ENCODE results near the gene MBD3L2. TPM values are rescaled to one million over a fixed set of nuclear protein-coding genes. Genes with fewer than 3 reads are reported as not detected.
"Not testable (repeated sequence)": the region's sequence is repeated elsewhere in the genome, so short reads cannot be mapped to it uniquely, and the experiment has no call there.

Gene MBD3L2
- total RNA-seq, 3 donors from 2014 or later: not detected

DNA sequence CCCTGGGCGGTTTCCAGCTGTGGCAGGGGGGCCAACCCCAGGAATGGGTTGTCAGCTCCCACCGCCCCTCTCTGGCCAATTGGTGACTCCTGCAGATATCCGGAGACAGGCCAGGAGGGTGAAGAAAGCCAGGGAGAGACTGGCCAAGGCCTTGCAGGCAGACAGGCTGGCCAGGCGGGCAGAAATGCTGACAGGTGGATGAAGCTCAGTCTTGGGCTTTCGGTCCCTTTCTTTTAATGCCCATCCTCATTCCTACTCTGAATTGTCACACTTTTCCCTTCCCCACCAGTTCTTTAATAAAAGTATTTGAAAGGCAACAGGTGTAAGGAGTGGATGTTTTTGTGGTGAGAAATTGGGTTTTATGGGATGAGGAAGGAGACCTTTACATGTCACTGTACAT lies 2.3 kb downstream of the MBD3L2 start:
- intact Hi-C loops (cut with DNase I; ENCODE audit: low total_unique reads); H3K4me1 ChIP-seq; DNase-seq (ENCODE audit: low spot score in 2 of 2); H3K9me3 ChIP-seq; H3K27me3 ChIP-seq; H3K27ac ChIP-seq; H3K4me3 ChIP-seq; H3K36me3 ChIP-seq: not testable (repeated sequence)

DNA sequence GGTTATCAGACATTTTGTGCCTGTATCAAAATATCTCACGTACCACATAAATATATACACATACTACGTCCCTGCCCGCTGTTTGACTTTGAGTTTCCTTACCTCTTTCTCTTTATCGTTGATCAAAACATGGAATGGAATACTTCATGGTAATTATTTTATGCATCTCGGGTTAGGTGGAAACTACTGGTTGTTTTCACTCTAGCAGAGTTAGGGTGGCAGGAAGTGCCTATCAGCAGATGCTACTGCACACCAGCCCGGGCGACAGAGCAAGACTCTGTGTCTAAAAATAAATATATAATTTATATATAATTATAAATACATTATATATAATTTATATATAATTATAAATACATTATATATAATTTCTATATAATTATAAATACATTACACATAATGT lies 3.8 kb downstream of the MBD3L2 start:
- DNase-seq (ENCODE audit: low spot score in 2 of 2); H3K9me3 ChIP-seq; H3K4me1 ChIP-seq; H3K27ac ChIP-seq; H3K36me3 ChIP-seq; intact Hi-C loops (cut with DNase I; ENCODE audit: low total_unique reads); H3K4me3 ChIP-seq; H3K27me3 ChIP-seq: not testable (repeated sequence)

DNA sequence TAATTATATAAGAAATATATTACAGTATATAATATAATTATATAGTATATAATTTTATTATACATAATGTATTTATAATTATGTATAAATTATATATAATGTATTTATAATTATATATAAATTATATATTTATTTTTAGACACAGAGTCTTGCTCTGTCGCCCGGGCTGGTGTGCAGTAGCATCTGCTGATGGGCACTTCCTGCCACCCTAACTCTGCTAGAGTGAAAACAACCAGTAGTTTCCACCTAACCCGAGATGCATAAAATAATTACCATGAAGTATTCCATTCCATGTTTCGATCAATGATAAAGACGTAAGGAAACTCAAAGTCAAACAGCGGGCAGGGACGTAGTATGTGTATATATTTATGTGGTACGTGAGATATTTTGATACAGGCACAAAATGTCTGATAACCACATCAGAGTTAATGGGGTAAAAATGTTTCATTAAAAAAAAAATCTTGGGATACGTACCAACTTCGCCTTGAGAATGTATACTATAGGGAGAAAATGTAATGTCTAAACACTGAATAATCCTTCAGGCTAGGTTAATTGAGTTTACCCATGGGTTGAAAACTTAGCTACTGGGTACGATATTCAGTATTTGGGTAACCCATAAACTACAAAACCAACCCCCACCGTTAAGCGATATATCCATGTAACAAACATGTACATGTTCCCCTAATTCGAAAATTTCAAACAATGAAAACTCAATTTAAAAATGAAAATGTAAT lies 5.7 kb downstream of the MBD3L2 start:
- H3K27ac ChIP-seq; H3K27me3 ChIP-seq; intact Hi-C loops (cut with DNase I; ENCODE audit: low total_unique reads); H3K9me3 ChIP-seq; H3K36me3 ChIP-seq; H3K4me1 ChIP-seq; DNase-seq (ENCODE audit: low spot score in 2 of 2); H3K4me3 ChIP-seq: not testable (repeated sequence)

DNA sequence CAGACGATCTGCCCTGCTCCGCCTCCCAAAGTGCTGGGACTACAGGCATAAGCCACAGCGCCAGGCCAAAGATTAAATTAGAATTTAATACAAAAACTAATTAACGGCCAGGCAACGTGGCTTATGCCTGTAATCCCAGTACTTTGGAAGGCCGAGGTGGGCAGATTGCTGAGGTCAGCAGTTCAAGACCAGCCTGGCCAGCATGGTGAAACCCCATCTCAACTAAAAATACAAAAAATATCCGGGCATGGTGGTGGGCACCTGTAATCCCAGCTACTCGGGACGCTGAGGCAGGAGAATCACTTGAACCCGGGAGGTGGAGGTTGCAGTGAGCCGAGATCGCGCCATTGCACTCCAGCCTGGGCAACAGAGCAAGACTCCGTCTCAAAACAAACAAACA lies 6.6 kb downstream of the MBD3L2 start:
- DNase-seq (ENCODE audit: low spot score in 2 of 2); H3K4me1 ChIP-seq; H3K27ac ChIP-seq; H3K4me3 ChIP-seq; H3K9me3 ChIP-seq; H3K27me3 ChIP-seq; H3K36me3 ChIP-seq; intact Hi-C loops (cut with DNase I; ENCODE audit: low total_unique reads): not testable (repeated sequence)

DNA sequence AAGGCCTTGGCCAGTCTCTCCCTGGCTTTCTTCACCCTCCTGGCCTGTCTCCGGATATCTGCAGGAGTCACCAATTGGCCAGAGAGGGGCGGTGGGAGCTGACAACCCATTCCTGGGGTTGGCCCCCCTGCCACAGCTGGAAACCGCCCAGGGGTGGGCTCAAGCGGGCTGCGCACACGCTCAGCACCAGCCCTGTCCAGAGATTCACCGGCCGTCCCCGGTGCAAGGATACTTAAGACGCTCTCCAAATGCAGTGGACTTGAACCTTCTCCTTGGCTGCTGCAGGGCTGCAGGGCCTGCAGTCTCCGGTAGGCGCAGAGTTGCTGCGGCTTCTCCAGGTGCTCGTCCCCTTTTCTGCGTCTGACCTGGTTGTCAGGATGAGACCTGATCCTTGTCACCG lies 7.2 kb downstream of the MBD3L2 start:
- H3K4me1 ChIP-seq; H3K36me3 ChIP-seq; intact Hi-C loops (cut with DNase I; ENCODE audit: low total_unique reads); H3K9me3 ChIP-seq; H3K4me3 ChIP-seq; H3K27ac ChIP-seq; H3K27me3 ChIP-seq; DNase-seq (ENCODE audit: low spot score in 2 of 2): not testable (repeated sequence)

DNA sequence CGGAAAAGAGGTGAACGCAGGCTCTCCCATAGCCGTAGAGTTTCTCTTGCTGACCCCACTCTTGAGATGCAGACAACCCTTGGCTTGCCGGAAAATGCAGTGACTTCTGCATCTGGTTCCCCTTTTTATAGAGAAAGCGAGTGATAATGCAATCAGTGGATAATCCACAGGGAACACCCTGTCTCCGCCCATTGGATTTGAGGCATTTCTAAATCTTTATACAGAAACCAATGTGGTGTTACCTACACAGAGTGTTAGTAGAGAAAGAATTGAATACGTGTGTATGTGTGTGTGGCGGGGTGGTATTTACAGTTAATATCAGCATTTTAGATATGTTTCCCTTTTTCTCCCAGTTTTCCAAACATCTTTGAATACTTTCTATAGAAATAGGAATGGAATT lies 9.5 kb downstream of the MBD3L2 start, which contains the start of gene MBD3L3:
TSS of gene MBD3L3 (minus strand) at position 101 of the 400 bp plus-strand sequence. CDS start at position 30, 71 bp downstream.
- H3K4me1 ChIP-seq; H3K27me3 ChIP-seq; intact Hi-C loops (cut with DNase I; ENCODE audit: low total_unique reads); H3K4me3 ChIP-seq; H3K9me3 ChIP-seq; H3K36me3 ChIP-seq; DNase-seq (ENCODE audit: low spot score in 2 of 2); H3K27ac ChIP-seq: not testable (repeated sequence)

DNA sequence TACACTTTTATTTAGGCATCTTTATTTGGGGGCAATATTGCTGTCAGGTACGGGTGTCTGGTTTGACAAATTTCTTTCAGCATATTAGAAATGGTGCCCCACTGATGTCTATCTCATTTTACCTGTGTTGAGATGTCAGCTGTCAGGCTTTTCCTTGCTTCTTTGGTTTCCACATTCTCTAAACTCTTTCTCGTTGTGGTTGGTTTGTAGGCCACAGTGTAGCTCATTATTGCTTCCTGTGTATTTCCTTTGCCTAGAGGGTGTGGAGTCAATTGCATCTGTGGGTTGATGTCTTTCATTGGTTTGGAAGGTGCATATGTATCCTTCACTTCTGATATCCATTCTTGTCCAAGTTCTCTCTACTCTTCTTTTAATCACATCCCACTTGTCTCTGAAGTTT lies 10.9 kb downstream of the MBD3L2 start:
- H3K36me3 ChIP-seq; intact Hi-C loops (cut with DNase I; ENCODE audit: low total_unique reads); DNase-seq (ENCODE audit: low spot score in 2 of 2); H3K27ac ChIP-seq; H3K4me3 ChIP-seq; H3K4me1 ChIP-seq; H3K27me3 ChIP-seq; H3K9me3 ChIP-seq: not testable (repeated sequence)

DNA sequence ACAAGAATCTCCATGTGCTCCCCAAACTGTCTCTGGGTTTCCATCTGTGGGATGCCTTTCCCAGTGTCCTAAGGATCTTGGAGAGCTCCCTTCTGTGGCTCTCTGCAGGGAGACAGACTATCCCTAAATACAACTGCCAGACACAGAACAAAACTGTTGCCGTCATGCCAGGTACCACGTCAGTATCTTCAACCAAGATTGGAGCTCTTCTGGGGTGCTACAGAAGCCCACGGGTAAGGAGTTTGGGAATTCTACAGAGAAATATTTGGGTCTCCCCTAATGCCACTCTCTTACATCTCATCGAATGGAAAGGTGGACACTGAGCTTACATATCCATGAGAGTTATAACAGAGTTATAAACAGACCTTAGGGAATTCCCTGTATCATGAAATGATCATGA lies 14.2 kb downstream of the MBD3L2 start:
- no peak for DNase-seq (ENCODE audit: low spot score in 2 of 2)
- Histone ChIP-seq H3K4me3 (no peak overlapping the region), H3K9me3 (no peaks in the 10 kb centered on the region), H3K27ac (no peak overlapping the region), H3K4me1 (no peaks in the 10 kb centered on the region), H3K27me3 (no peaks in the 10 kb centered on the region), H3K36me3 (no peaks in the 10 kb centered on the region)
- intact Hi-C loops (cut with DNase I; ENCODE audit: low total_unique reads): no loop called here
- no peak for TF ChIP-seq POLR2A (IDR thresholded peaks at IDR 0.05)

DNA sequence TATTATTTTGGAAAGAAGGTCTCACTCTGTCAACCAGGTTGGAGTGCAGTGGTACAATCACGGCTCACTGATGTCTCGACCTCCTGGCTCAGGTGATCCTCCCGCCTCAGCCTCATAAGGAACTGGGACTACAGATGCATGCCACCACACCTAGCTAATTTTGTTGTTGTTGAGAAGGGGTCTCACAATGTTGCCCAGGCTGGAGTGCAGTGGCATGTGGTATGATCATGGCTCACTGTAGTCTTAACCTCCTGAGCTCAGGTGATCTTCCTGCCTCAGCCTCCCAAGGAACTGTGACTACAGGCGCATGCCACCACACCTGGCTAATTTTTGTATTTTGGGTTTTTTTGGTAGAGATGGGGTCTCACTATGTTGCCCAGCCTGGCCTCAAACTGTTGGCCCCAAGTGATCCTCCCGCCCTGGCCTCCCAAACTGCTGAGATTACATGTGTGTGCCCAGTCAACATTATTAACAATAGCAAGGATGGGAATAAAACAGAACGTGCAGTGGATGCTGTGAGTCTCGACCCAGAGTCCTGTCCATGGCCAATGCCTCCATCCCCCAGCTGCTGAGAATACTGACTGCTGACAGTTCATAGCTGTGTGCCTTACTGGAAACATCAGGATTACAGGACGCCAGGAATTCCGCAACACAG lies 14.8 kb downstream of the MBD3L2 start:
- no peak overlapping the region for H3K4me3 ChIP-seq
- intact Hi-C loops (cut with DNase I; ENCODE audit: low total_unique reads): no loop called here
- no peaks in the 10 kb centered on the region for H3K4me1 ChIP-seq
- H3K27ac ChIP-seq: no peak overlapping the region
- H3K9me3 ChIP-seq: no peaks in the 10 kb centered on the region
- H3K27me3 ChIP-seq: no peaks in the 10 kb centered on the region
- no peak for DNase-seq (ENCODE audit: low spot score in 2 of 2)
- no peak for TF ChIP-seq POLR2A (IDR thresholded peaks at IDR 0.05)
- TF ChIP-seq, protein P1, sequence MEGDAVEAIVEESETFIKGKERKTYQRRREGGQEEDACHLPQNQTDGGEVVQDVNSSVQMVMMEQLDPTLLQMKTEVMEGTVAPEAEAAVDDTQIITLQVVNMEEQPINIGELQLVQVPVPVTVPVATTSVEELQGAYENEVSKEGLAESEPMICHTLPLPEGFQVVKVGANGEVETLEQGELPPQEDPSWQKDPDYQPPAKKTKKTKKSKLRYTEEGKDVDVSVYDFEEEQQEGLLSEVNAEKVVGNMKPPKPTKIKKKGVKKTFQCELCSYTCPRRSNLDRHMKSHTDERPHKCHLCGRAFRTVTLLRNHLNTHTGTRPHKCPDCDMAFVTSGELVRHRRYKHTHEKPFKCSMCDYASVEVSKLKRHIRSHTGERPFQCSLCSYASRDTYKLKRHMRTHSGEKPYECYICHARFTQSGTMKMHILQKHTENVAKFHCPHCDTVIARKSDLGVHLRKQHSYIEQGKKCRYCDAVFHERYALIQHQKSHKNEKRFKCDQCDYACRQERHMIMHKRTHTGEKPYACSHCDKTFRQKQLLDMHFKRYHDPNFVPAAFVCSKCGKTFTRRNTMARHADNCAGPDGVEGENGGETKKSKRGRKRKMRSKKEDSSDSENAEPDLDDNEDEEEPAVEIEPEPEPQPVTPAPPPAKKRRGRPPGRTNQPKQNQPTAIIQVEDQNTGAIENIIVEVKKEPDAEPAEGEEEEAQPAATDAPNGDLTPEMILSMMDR (IDR thresholded peaks at IDR 0.05): no peak
- TF ChIP-seq POLR2AphosphoS5 (IDR thresholded peaks at IDR 0.05): no peak
- no peaks in the 10 kb centered on the region for H3K36me3 ChIP-seq

DNA sequence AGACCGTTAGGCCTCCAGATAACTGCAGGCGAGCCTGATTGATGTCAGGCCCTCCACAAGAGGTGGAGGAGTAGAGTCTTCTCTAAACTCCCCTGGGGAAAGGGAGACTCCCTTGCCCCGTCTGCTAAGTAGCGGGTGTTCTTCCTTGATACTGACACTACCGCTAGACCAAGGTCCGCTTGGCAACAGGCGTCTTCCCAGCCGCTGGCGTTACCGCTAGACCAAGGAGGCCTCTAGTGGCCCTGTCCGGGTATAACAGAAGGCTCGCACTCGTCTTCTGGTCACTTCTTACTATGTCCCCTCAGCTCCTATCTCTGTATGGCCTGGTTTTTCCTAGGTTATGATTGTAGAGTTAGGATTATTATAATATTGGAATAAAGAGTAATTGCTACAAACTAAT lies 18.0 kb downstream of the MBD3L2 start:
- H3K4me3 ChIP-seq; H3K4me1 ChIP-seq; H3K36me3 ChIP-seq; intact Hi-C loops (cut with DNase I; ENCODE audit: low total_unique reads); DNase-seq (ENCODE audit: low spot score in 2 of 2); H3K27me3 ChIP-seq; H3K27ac ChIP-seq; H3K9me3 ChIP-seq: not testable (repeated sequence)
